ENCODE data around the gene IGFL3.
"Not testable (repeated sequence)": the region's sequence is repeated elsewhere in the genome, so short reads cannot be mapped to it uniquely, and the experiment has no call there.

IGFL3 gene

GRCh38 chr19:46109876-46110275, 14.6 kb downstream of the IGFL3 start:
- H3K27ac ChIP-seq: no peak overlapping the region
- H3K4me3 ChIP-seq: no peak overlapping the region
- no peak for TF ChIP-seq CTCF (IDR thresholded peaks at IDR 0.05)
- DNase-seq (ENCODE audit: low spot score): no peak

- no peak for TF ChIP-seq CTCF (IDR thresholded peaks at IDR 0.05)
Observed at GRCh38 chr19:46107371-46107770, 17.1 kb downstream of the IGFL3 start.

GRCh38 chr19:46102333-46102732, 22.2 kb downstream of the IGFL3 start:
- not testable (repeated sequence) for H3K27ac ChIP-seq, H3K4me3 ChIP-seq

More at GRCh38 chr19:46107371-46107770, 17.1 kb downstream of the IGFL3 start:
- Histone ChIP-seq H3K27ac (no peak overlapping the region), H3K4me3 (no peak overlapping the region)
- no peak for DNase-seq (ENCODE audit: low spot score)

GRCh38 chr19:46101293-46101692, 23.2 kb downstream of the IGFL3 start:
- DNase-seq (ENCODE audit: low spot score): no peak
- Histone ChIP-seq H3K4me3 (no peak overlapping the region), H3K27ac (no peak overlapping the region)
- TF ChIP-seq CTCF (IDR thresholded peaks at IDR 0.05): no peak

More at GRCh38 chr19:46102333-46102732, 22.2 kb downstream of the IGFL3 start:
- not testable (repeated sequence) for DNase-seq (ENCODE audit: low spot score)

- TF ChIP-seq CTCF (IDR thresholded peaks at IDR 0.05): no peak
- H3K27ac ChIP-seq: no peak overlapping the region
Observed at GRCh38 chr19:46100344-46100743, 24.1 kb downstream of the IGFL3 start.

GRCh38 chr19:46090444-46090843, 34.0 kb downstream of the IGFL3 start:
- no peak for DNase-seq (ENCODE audit: low spot score)
- H3K4me3 ChIP-seq: no peak overlapping the region
- no peak for TF ChIP-seq CTCF (IDR thresholded peaks at IDR 0.05)
- H3K27ac ChIP-seq: no peak overlapping the region

More at GRCh38 chr19:46100344-46100743, 24.1 kb downstream of the IGFL3 start:
- H3K4me3 ChIP-seq: no peak overlapping the region
- no peak for DNase-seq (ENCODE audit: low spot score)

GRCh38 chr19:46089432-46089831, 35.1 kb downstream of the IGFL3 start:
- DNase-seq (ENCODE audit: low spot score): no peak
- H3K27ac ChIP-seq: no peak overlapping the region
- TF ChIP-seq CTCF (IDR thresholded peaks at IDR 0.05): no peak

GRCh38 chr19:46088101-46088500, 36.4 kb downstream of the IGFL3 start:
- no peak for TF ChIP-seq CTCF (IDR thresholded peaks at IDR 0.05)
- no peak overlapping the region for H3K4me3 ChIP-seq
- H3K27ac ChIP-seq: no peak overlapping the region
- DNase-seq (ENCODE audit: low spot score): no peak

More at GRCh38 chr19:46089432-46089831, 35.1 kb downstream of the IGFL3 start:
- H3K4me3 ChIP-seq: no peak overlapping the region
